ENCODE results near the gene RNF175.

Gene RNF175

DNA sequence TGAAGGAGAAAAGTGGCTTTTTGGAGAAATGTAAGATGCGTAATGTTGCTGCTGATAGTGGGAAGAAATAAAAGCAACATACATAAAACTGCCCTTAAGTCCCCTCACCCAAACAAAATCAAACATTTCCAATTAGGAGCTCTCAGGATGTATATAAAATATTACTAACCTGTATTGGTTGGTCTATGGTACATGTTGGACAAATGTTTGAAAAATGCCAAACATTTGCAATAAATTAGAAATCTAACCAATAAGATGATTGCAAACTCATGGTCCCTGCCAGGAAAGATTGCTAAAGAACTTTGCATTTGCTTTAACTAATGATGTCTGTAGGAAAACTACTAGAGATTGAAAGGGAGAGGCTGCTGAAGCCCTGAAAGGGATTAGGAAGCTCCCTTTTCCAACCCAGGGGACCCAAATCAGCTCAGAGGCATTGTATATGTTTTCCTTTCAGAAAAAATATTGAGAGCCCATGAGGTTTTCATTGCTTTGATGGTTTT, 27.3 kb upstream of the RNF175 start:
- H3K36me3 ChIP-seq: no peaks in the 10 kb centered on the region
- no peak overlapping the region for H3K4me3 ChIP-seq
- peaks cover 63% of the 10 kb centered on the region for H3K27me3 ChIP-seq
- no peak overlapping the region for H3K4me2 ChIP-seq
- H4K20me1 ChIP-seq: peaks cover 45% of the 10 kb centered on the region
- peaks cover 24% of the 10 kb centered on the region for H3K9me3 ChIP-seq
- no peak overlapping the region for H3K9ac ChIP-seq
- no peak overlapping the region for H3K27ac ChIP-seq
- no peak for TF ChIP-seq Cebpa-rat (IDR thresholded peaks at IDR 0.05)
- H3K4me1 ChIP-seq: peaks cover 13% of the 10 kb centered on the region

DNA sequence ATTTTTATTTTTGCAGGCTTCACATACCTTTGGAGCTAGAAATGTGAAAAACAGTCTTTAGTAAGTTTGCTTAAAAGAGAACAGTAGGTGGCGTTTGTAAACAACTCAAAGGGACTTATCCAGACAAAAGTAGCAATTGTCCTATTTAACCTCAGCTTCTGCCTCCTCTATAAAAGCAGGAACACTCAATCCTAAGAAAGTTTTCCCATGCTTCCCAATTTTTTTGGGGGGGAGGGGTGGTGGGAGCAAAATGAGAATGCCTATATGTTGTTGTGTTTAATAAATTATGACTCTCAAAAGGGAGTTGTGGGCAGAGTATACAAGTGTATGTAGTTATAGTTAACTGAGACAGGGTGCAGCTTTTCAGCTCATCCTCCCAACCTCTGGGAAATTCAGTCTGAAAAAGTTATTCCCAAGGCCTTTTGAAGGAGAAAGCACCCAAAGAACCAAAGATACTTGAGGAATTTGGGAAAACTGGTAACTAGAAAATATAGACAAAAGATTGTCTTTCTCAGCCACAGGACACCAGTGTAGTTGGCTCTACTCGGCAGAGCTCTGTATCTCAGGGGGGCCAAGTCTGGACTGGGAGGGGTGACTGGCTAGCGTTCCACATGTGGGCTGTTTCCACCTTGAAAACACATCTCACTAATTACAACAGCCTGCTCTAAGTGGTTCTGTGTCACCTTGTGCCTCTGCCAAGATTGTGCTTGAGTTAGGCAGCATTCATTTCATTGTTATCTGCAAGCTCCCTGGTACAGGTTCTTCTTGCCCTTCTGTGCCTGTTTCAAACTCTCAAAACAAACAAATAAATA, 26.3 kb upstream of the RNF175 start:
- Histone ChIP-seq H4K20me1 (peaks cover 45% of the 10 kb centered on the region), H3K9ac (no peak overlapping the region)

DNA sequence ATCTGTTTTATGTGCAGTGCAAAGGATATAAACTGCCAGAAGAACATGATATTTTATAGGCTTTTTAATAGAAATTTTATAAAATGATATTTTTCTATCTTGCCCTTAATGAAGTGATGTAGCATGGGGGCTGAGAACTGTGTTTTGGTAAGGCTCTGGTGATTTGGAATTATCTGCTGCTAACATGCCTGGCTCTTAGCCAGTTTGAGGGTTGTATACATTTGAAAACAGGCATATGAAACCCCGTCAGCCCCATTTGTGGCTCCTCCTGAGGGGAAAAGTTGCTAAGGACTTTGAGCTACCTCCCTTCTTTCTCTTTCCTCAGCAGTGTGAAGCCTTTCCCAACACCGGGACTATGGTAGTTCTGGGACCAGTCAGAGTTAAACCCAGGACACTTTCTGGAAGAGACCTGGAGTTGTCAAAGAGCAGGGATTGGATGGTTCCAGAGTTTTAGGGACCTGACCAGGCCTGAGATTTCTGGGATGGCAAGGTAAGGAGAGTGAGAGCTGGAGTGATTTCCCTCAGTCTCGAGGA, 24.4 kb upstream of the RNF175 start:
- Histone ChIP-seq H3K9me3 (no peaks in the 10 kb centered on the region), H3K27me3 (peaks cover 34% of the 10 kb centered on the region), H3K27ac (no peak overlapping the region), H3K9ac (no peak overlapping the region), H3K4me2 (no peak overlapping the region), H4K20me1 (peaks cover 32% of the 10 kb centered on the region), H3K4me3 (no peak overlapping the region), H3K36me3 (no peaks in the 10 kb centered on the region), H3K4me1 (peaks cover 11% of the 10 kb centered on the region)
- TF ChIP-seq Cebpa-rat (IDR thresholded peaks at IDR 0.05): no peak

More for the DNA sequence above, 26.3 kb upstream of the RNF175 start:
- H3K4me1 ChIP-seq: peaks cover 13% of the 10 kb centered on the region
- H3K4me2 ChIP-seq: no peak overlapping the region
- H3K4me3 ChIP-seq: no peak overlapping the region
- no peaks in the 10 kb centered on the region for H3K36me3 ChIP-seq
- H3K27me3 ChIP-seq: peaks cover 53% of the 10 kb centered on the region
- peaks cover 14% of the 10 kb centered on the region for H3K9me3 ChIP-seq
- TF ChIP-seq Cebpa-rat (IDR thresholded peaks at IDR 0.05): no peak
- no peak overlapping the region for H3K27ac ChIP-seq

DNA sequence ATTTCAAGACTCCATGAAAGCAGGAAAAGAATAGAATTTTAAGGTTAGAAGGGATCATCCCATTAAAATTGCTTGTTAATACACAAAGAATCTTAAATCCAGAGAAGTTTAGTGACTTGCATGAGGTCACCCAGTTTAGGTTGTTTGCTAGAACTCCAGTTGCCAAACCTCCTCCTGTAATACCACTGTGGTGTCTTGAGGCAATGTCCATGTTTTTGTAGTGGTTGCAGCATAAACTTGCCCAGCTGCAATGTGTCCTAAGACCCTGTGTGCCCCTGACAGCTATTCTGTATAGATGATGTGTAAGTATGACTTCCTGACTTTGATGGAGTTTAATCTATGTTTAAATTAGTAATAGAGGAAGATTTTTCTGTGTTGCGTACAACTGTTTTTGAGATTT, 22.8 kb upstream of the RNF175 start:
- Histone ChIP-seq H3K9ac (no peak overlapping the region), H3K4me3 (no peak overlapping the region), H3K36me3 (no peaks in the 10 kb centered on the region), H3K9me3 (peaks cover 8% of the 10 kb centered on the region; the same call in 1 of the 2 replicates), H3K27me3 (peaks cover 18% of the 10 kb centered on the region), H3K4me1 (no peaks in the 10 kb centered on the region), H4K20me1 (peaks cover 16% of the 10 kb centered on the region; the same call in 1 of the 2 replicates), H3K27ac (no peak overlapping the region), H3K4me2 (no peak overlapping the region)
- no peak for TF ChIP-seq Cebpa-rat (IDR thresholded peaks at IDR 0.05)

DNA sequence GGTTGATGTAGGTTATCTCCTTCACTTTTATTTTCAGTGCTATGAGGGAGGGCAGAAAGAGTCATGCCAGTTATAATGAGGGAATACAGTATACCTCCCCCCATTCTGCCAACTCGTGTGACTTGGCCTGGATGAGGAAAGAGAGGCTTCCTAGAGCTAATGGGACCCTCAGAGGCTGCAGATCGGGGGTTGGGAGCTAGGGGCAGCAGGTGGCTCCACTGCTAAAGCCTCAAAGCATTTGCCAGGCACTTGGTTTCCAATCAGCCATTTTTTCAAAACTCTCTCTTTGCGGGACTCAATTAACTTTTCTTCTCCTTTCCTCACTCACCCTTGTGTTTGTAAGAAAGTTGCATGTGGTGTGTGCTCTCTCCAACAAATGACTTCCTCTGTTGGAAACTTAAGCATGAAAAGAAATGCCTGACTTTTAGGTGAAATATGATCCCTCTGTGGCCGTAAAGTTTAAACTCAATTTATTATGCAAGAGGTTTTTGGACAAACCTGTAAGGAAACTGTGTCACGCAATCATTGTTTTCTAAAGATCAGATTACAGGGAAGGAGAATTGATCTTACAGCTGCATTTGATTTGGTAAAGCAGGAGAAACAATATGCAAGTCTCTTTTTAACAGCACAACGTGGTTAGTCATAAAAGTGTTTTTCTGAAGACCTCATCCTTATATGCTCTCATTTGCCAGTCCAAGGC, 22.0 kb upstream of the RNF175 start:
- Histone ChIP-seq H3K9me3 (peaks cover 8% of the 10 kb centered on the region; the same call in 1 of the 2 replicates), H3K27me3 (peaks cover 11% of the 10 kb centered on the region), H3K4me1 (no peaks in the 10 kb centered on the region), H3K9ac (no peak overlapping the region), H3K4me2 (no peak overlapping the region), H3K27ac (no peak overlapping the region), H4K20me1 (peaks cover 8% of the 10 kb centered on the region; the same call in 1 of the 2 replicates), H3K36me3 (no peaks in the 10 kb centered on the region), H3K4me3 (no peak overlapping the region)
- no peak for TF ChIP-seq Cebpa-rat (IDR thresholded peaks at IDR 0.05)

DNA sequence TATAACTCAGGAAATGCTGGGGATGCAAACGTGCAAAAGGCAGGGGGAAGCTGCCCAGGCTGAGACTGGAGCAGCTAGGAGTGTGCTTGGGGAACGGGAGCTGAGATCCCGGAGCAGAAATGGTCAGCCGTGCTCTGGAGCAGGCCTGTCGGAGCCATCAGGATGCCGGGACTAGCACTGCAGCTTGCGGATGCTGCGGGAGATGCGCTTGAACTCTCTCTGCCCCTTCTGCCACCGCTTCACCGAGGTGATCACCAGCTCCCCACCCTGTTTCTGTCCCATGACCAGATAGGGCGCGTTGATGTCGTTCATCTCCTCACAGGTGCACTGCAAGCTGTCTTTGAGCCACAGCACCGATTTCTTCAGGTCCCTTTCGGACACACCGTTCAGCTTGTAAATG, 21.5 kb upstream of the RNF175 start:
- H3K4me2 ChIP-seq: no peak overlapping the region
- H3K4me3 ChIP-seq: no peak overlapping the region
- peaks cover 8% of the 10 kb centered on the region; the same call in 1 of the 2 replicates for H3K9me3 ChIP-seq
- peaks cover 3% of the 10 kb centered on the region; the same call in 1 of the 2 replicates for H4K20me1 ChIP-seq
- no peak overlapping the region for H3K9ac ChIP-seq
- no peaks in the 10 kb centered on the region for H3K4me1 ChIP-seq
- H3K27ac ChIP-seq: no peak overlapping the region
- no peak for TF ChIP-seq Cebpa-rat (IDR thresholded peaks at IDR 0.05)
- H3K36me3 ChIP-seq: no peaks in the 10 kb centered on the region
- H3K27me3 ChIP-seq: peaks cover 5% of the 10 kb centered on the region

DNA sequence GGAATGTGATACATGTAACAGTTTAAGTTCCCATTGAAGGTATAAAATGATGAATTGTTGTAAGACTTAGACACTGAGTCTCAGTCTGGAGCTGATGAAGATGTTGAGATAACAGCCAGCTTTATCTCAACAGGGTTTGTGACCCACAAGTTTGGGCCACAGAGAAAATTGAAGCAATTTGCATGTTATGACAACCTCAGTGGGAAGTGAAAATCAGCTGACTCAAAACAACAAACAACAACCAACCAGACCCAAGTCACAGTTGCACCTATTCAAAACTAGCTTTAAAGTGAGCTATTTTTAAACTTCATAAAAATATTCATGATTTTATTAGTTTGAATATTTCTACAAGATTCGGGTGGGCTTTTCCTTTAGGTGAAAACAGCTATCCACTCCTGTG, 21.1 kb upstream of the RNF175 start:
- Histone ChIP-seq H3K36me3 (no peaks in the 10 kb centered on the region), H3K4me1 (no peaks in the 10 kb centered on the region), H3K4me2 (no peak overlapping the region), H3K27me3 (peaks cover under 1% of the 10 kb centered on the region), H3K9ac (no peak overlapping the region), H3K27ac (no peak overlapping the region), H4K20me1 (no peaks in the 10 kb centered on the region), H3K4me3 (no peak overlapping the region), H3K9me3 (peaks cover 8% of the 10 kb centered on the region; the same call in 1 of the 2 replicates)
- no peak for TF ChIP-seq Cebpa-rat (IDR thresholded peaks at IDR 0.05)

DNA sequence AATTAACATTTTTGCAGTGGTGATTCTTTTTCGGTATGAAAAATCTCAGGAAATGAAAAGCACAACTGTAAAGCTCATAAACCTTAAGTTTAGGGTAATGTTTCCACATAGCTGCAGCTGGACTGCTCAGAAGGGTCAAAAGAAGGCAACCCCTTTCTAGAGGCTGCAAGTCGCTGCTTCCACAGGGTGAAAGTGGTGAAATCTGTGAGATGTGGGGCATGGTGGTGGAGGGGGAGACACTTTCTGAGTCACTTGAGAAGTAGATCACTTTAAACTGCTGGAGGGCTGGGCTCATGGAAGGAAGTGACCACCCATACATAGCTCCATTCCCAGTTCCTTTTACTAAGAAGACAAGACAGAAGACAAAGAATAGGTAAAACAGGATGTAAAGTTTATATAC, 20.4 kb upstream of the RNF175 start:
- Histone ChIP-seq H3K27me3 (no peaks in the 10 kb centered on the region), H3K27ac (no peak overlapping the region), H3K36me3 (no peaks in the 10 kb centered on the region), H3K9me3 (peaks cover 8% of the 10 kb centered on the region; the same call in 1 of the 2 replicates), H3K4me2 (no peak overlapping the region), H3K4me3 (no peak overlapping the region), H3K4me1 (no peaks in the 10 kb centered on the region), H4K20me1 (no peaks in the 10 kb centered on the region), H3K9ac (no peak overlapping the region)
- no peak for TF ChIP-seq Cebpa-rat (IDR thresholded peaks at IDR 0.05)

DNA sequence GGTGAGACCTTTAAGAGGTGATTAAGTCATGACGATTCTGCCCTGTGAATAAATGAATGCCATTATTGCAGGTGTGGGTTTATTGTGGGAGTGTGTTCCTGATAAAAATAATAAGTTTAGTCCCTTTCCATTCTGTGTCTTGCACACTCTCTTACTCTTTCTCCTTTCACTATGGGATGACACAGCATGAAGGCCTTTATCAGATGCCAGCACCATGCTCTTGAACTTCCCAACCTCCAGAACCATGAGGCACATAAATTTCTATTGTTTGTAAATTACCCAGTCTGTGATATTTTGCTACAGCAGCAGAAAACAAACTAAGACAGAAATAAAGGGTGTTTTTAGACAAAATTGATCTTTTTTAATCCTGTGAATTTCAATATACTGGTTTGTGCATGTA, 18.6 kb upstream of the RNF175 start:
- no peaks in the 10 kb centered on the region for H3K4me1 ChIP-seq
- H3K4me2 ChIP-seq: no peak overlapping the region
- TF ChIP-seq Cebpa-rat (IDR thresholded peaks at IDR 0.05): no peak
- H4K20me1 ChIP-seq: no peaks in the 10 kb centered on the region
- no peaks in the 10 kb centered on the region for H3K27me3 ChIP-seq
- no peak overlapping the region for H3K9ac ChIP-seq
- no peak overlapping the region for H3K27ac ChIP-seq
- H3K4me3 ChIP-seq: no peak overlapping the region
- peaks cover 8% of the 10 kb centered on the region; the same call in 1 of the 2 replicates for H3K9me3 ChIP-seq
- H3K36me3 ChIP-seq: no peaks in the 10 kb centered on the region

DNA sequence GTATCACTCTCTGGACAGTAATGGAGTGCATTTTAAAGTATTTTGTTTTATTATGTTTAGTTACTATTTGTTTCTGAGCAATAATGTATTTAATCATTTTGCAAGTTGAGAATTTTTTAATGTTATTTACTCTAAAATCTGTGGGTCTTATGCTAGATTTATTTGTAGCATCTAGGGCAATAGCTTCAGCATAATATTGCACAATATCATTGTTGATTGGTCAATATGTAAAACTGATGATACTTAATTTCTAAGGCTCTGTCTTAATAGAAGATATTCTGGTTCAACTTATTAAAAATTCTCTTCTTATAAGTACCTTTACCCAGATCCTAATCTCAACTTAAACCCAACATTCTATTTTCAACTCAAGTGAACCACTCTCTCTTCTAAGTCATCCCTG, 17.6 kb upstream of the RNF175 start:
- Histone ChIP-seq H3K36me3 (no peaks in the 10 kb centered on the region), H3K4me1 (no peaks in the 10 kb centered on the region), H3K27ac (no peak overlapping the region), H3K27me3 (no peaks in the 10 kb centered on the region), H3K4me2 (no peak overlapping the region), H4K20me1 (no peaks in the 10 kb centered on the region), H3K4me3 (no peak overlapping the region), H3K9ac (no peak overlapping the region), H3K9me3 (peaks cover 8% of the 10 kb centered on the region; the same call in 1 of the 2 replicates)
- no peak for TF ChIP-seq Cebpa-rat (IDR thresholded peaks at IDR 0.05)
